ENCODE measurements around the gene NFATC1.

The NFATC1 gene

DNA sequence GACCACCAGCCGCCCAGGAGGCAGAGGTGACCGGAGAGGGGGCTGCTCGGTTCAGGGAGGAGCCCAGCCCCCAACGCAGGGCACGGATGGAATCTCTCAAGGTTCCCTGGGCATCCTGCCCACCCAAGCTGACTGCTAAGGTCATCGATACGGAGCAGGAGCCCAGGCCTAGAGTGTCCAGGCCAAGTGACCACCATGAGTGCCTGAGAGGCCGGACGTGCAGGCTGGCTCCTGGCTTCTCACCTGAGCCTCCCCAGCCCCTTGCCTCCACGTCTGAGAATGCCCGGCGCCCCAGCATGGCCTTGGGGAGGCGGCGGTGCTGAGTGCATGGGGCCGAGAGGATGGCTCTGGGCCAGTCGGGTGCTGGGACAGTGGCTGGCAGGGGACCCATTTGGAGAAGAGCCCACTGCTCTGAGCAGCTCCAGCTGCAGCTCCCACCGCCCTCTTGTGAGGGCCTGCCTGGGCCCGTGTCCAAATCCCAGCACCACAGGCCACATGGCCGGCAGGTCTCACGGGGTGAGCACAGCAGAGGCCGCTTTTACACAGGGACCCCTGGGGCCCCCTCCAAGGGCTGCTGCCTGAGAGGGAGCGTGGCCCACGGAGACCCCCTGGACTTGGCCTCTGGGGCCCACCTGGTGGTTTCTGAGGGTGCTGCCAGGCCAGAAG, 181.1 kb downstream of the NFATC1 start:
- ChIA-PET POLR2A (no interaction called here), CTCF (interaction anchor here (1.0 to 2.6 kb wide), 2 partner anchors 196 kb away, joined by 3 to 7 read pairs; no protein-coding TSS in a partner anchor)
- TF ChIP-seq, protein P1, sequence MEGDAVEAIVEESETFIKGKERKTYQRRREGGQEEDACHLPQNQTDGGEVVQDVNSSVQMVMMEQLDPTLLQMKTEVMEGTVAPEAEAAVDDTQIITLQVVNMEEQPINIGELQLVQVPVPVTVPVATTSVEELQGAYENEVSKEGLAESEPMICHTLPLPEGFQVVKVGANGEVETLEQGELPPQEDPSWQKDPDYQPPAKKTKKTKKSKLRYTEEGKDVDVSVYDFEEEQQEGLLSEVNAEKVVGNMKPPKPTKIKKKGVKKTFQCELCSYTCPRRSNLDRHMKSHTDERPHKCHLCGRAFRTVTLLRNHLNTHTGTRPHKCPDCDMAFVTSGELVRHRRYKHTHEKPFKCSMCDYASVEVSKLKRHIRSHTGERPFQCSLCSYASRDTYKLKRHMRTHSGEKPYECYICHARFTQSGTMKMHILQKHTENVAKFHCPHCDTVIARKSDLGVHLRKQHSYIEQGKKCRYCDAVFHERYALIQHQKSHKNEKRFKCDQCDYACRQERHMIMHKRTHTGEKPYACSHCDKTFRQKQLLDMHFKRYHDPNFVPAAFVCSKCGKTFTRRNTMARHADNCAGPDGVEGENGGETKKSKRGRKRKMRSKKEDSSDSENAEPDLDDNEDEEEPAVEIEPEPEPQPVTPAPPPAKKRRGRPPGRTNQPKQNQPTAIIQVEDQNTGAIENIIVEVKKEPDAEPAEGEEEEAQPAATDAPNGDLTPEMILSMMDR (IDR thresholded peaks at IDR 0.05; ENCODE audit: control extremely low read depth, extremely low read depth, low read depth, missing control alignments), result no peak
- DNase-seq (ENCODE audit: extremely low spot score), result no peak

DNA sequence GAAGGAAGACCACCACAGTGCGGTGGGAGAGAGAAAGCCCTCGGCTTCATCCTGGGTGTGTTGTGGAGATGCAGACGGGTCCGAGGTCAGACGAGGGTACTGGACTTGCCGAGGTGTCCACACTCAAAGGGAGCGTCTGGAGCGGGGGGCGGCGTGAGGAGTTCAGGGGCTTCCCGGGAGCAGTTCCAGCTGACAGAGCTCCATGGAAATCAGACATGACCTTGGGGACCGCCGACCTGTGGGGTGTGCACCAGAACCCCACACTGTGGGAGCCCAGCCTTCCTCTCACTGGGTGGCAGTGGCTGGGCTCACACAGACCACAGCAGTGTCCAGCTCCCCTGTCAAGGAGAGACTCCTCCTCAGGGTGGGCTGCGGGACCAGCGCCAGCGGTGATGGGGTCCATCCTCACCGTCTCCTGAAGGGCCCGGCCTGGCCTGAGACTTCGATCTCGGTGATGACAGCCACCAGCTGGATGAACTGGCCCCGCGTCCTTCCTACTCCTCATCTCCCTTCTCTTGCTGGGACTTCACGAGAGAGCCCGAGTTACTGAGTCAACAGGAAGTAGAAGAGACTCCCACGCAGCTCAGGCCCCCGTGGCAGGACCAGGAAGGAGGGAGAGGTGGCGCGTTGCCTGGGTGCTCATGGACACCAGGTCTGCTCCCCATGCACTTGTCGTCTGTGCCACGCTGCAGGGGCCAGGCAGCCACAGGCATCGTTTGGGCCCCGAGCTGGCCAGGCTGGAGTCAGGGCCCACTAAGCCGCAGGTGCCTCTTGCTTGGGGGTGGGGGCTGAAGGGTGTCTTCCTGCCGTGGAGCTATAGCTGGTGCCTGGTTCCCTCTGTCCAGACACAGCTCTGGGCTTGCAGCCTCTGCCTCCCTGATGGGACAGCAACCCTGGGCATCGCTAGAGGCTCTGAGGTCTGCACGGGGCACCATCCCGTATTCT, 182.0 kb downstream of the NFATC1 start:
- CTCF ChIA-PET, result interaction anchor here (1.0 kb wide), 1 partner anchor 197 kb away, joined by 3 read pairs; no protein-coding TSS in a partner anchor
- TF ChIP-seq, protein P1 (IDR thresholded peaks at IDR 0.05; ENCODE audit: control extremely low read depth, extremely low read depth, low read depth, missing control alignments), result no peak
- DNase-seq (ENCODE audit: extremely low spot score), result no peak
- POLR2A ChIA-PET, result no interaction called here

DNA sequence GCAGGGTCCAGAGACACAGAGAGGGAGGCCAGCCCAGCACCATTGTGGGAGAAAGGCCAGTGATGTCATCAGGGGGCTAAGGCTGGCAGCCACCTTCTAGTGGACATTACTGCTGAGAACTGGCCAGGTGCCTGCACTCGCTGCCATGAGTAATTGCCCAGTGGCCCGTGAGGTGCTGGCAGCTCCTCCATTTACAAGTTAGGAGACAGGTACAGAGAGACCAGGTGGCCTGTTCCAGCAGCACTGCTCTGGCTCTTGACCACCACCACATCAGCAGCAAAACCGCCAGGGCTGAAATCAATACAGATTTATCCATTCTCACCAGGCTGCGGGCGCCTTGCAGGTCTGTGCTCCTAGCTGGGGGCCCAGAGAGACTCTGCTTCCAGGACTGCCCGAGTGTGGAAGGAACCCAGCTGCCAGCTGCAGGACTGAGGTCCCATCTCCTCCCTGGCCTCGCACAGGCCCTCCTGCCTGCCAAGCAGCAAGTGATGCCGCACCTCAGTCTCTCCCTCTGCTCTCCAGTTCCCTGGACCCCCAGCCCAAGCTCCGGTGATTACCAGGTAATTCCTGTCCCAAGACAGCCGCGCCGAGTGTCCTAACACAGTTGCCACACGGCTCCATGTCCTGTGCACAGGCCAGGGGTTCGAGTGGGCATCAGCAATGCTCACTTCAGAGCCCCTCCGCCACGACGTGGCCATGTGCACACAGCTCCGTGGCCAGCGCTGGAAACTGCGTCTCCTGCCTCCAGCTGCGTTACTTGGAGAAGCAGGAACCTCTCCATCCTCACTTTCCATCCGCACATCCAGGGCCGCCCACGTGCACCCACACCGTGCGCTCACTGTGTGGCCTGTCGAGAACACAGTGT, 182.9 kb downstream of the NFATC1 start:
- POLR2A ChIA-PET, result no interaction called here
- TF ChIP-seq, protein P1 (IDR thresholded peaks at IDR 0.05; ENCODE audit: control extremely low read depth, extremely low read depth, low read depth, missing control alignments), result no peak
- CTCF ChIA-PET, result no interaction called here
- no peak for DNase-seq (ENCODE audit: extremely low spot score)

Measured in GM10248 (cell line).